ENCODE measurements around the gene MYH10. TPM values are rescaled to one million over a fixed set of nuclear protein-coding genes. Genes with fewer than 3 reads are reported as not detected.

Gene MYH10
- total and polyA plus RNA-seq, 9 of the 15 experiments (the other 6 are each of a cell fraction or from before 2014, with no cell fraction given), result 16.3 to 95.3 (median 39.7) TPM

DNA sequence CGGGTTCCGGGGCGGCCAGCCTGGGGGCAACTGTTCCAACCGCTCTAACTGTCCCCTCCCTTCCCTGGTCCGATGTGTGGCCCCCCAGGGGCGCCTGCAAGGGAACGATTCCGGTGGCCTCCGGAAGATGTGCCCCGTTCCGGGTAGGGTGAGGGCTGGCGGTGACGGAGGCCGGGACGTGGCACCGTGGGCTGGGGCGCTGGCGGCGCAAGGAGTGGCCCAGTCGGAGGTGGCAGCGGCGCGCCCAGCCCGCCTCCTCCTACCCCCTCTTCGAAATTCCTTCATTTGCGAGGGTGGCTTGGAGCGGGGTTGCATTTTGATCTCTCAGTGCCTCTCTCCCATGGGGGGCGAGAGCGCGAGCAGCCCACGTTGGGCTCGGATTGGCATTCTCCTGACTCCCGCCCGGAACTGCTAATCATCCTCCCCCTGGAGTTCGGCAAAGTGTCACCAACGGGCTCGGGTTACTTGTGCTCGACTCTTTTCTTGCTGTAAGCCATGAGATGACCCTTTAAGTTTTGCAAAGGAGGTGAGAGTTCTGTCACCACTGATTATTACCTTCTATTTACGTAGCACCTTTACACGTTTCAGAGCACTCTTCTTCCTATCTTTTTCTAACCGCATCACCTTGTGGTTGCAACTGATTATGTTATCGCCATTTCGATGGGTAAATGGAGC lies 194.2 kb downstream of the MYH10 start (continued):
- no peak for TF ChIP-seq ZKSCAN1 (IDR thresholded peaks at IDR 0.05; ENCODE audit: low read depth, low read length)
- TF ChIP-seq SOX6 (IDR thresholded peaks at IDR 0.05), result peak; percentile 59; the same call in 1 of the 2 replicates
- no peak for TF ChIP-seq NR4A1 (CRISPR knock-in tag; IDR thresholded peaks at IDR 0.05)
- no peak for TF ChIP-seq NR4A1 (tag; IDR thresholded peaks at IDR 0.05)
- TF ChIP-seq PURB (CRISPR knock-in tag; IDR thresholded peaks at IDR 0.05; ENCODE audit: low read depth), result no peak
- TF ChIP-seq ZNF384 (IDR thresholded peaks at IDR 0.05; ENCODE audit: low read depth, low read length), result no peak
- TF ChIP-seq, protein P1, sequence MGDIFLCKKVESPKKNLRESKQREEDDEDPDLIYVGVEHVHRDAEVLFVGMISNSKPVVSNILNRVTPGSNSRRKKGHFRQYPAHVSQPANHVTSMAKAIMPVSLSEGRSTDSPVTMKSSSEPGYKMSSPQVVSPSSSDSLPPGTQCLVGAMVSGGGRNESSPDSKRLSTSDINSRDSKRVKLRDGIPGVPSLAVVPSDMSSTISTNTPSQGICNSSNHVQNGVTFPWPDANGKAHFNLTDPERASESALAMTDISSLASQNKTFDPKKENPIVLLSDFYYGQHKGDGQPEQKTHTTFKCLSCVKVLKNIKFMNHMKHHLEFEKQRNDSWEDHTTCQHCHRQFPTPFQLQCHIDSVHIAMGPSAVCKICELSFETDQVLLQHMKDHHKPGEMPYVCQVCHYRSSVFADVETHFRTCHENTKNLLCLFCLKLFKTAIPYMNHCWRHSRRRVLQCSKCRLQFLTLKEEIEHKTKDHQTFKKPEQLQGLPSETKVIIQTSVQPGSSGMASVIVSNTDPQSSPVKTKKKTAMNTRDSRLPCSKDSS (IDR thresholded peaks at IDR 0.05; ENCODE audit: low read depth, partially characterized antibody), result no peak
- TF ChIP-seq HNRNPH1 (optimal IDR thresholded peaks at IDR 0.05; ENCODE audit: low read depth, low read length), result no peak
- peak; percentile 18; the same call in 1 of the 2 replicates for TF ChIP-seq NFIC (IDR thresholded peaks at IDR 0.05)
- TF ChIP-seq ZNF717 (CRISPR knock-in tag; IDR thresholded peaks at IDR 0.05), result no peak
- no peak for TF ChIP-seq RBM14 (IDR thresholded peaks at IDR 0.05; ENCODE audit: borderline replicate concordance, insufficient read depth, low read depth, low read length)
- TF ChIP-seq SMAD3 (CRISPR knock-in tag; conservative IDR thresholded peaks at IDR 0.05), result no peak
- no peak for TF ChIP-seq ILK (tag; IDR thresholded peaks at IDR 0.05; ENCODE audit: borderline replicate concordance, low read depth)
- TF ChIP-seq SMARCA5 (IDR thresholded peaks at IDR 0.05), result no peak
- TF ChIP-seq ZNF23 (CRISPR knock-in tag; IDR thresholded peaks at IDR 0.05), result no peak
- TF ChIP-seq MECOM (CRISPR knock-in tag; IDR thresholded peaks at IDR 0.05), result peak; percentile 64; the same call in 1 of the 2 replicates
- peak; percentile 33; the same call in 1 of the 2 replicates for TF ChIP-seq CREM (IDR thresholded peaks at IDR 0.05; ENCODE audit: low read depth)
- TF ChIP-seq KAT7 (CRISPR knock-in tag; IDR thresholded peaks at IDR 0.05; ENCODE audit: borderline replicate concordance), result no peak
- no peak for TF ChIP-seq SMARCC2 (IDR thresholded peaks at IDR 0.05; ENCODE audit: low read depth)
- no peak for TF ChIP-seq C11orf30 (IDR thresholded peaks at IDR 0.05; ENCODE audit: low read depth)
- TF ChIP-seq, protein P2, sequence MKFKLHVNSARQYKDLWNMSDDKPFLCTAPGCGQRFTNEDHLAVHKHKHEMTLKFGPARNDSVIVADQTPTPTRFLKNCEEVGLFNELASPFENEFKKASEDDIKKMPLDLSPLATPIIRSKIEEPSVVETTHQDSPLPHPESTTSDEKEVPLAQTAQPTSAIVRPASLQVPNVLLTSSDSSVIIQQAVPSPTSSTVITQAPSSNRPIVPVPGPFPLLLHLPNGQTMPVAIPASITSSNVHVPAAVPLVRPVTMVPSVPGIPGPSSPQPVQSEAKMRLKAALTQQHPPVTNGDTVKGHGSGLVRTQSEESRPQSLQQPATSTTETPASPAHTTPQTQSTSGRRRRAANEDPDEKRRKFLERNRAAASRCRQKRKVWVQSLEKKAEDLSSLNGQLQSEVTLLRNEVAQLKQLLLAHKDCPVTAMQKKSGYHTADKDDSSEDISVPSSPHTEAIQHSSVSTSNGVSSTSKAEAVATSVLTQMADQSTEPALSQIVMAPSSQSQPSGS (CRISPR knock-in tag; IDR thresholded peaks at IDR 0.05), result no peak
- peak; percentile 37 for TF ChIP-seq TAF1 (IDR thresholded peaks at IDR 0.05; ENCODE audit: control insufficient read depth, extremely low read depth, insufficient read depth, low read length, severe bottlenecking)
- TF ChIP-seq ZNF507 (tag; conservative IDR thresholded peaks at IDR 0.05), result no peak
- TF ChIP-seq EP400 (IDR thresholded peaks at IDR 0.05), result no peak; the same call in 1 of the 2 replicates
- no peak for TF ChIP-seq SAFB2 (IDR thresholded peaks at IDR 0.05; ENCODE audit: borderline replicate concordance, low read depth, low read length, severe bottlenecking)

Measured in K562 (cell line).